B cell (primary cell): Measurements from ENCODE around the gene PHACTR3. TPM values are rescaled to one million over a fixed set of nuclear protein-coding genes. Genes with fewer than 3 reads are reported as not detected.

Source experiments
- ATAC-seq: fragments of 200-7000 bp; cut with Tn5 transposase; one replicate; pipeline ENCODE4 v1.10.0; 2021; ENCODE audit warnings: low read depth, mild to moderate bottlenecking, moderate number of reproducible peaks, moderate library complexity
- CTCF ChIA-PET: fragments of 350-600 bp; sonication (Branson Sonifier 250); formaldehyde crosslinking; loops from one replicate; lab custom pipeline; 2021; ENCODE audit warnings: antibody characterized with exemption, inconsistent platforms; lab: Charles Lee
- POLR2A ChIA-PET: fragments of 350-600 bp; sonication (Branson Sonifier 250); formaldehyde crosslinking; loops from one replicate; lab custom pipeline; 2021; ENCODE audit warnings: antibody characterized with exemption; lab: Charles Lee
- DNase-seq: peaks from one replicate; pipeline ENCODE4 v3.0.0; 2013
- H2AFZ ChIP-seq: 2 replicates; pipeline ENCODE4 v1.6.1; 2012; ENCODE audit warnings: mild to moderate bottlenecking, low read depth, low read length; ENCODE audit not compliant: insufficient read depth, poor library complexity, severe bottlenecking
- H3K27ac ChIP-seq, 2 donors: 1 replicate in 1 of 2; 2 replicates in 1 of 2; pipeline ENCODE4 v1.5.1; 2012 to 2013; ENCODE audit warnings: low read length in 2 of 2, mild to moderate bottlenecking in 2 of 2, moderate library complexity in 1 of 2
- H3K27me3 ChIP-seq, 4 experiments: fragments of 200-600 bp in 1 of 4; sonication (generic) in 1 of 4; replicated peaks in 1 of 4; 1 replicate in 2 of 4; 2 replicates in 2 of 4; pipeline versions ENCODE4 v1.6.1 to v1.7.0; 2013 to 2016; ENCODE audit warnings: low read length in 3 of 4, mild to moderate bottlenecking in 2 of 4, mixed read lengths in 1 of 4, moderate library complexity in 1 of 4; ENCODE audit not compliant: insufficient read depth in 4 of 4, control insufficient read depth in 3 of 4; ENCODE audit errors: control extremely low read depth in 1 of 4
- H3K36me3 ChIP-seq, 2 experiments: replicated peaks in 1 of 2; 1 replicate in 1 of 2; 2 replicates in 1 of 2; pipeline versions ENCODE4 v1.6.1 to v1.7.1; 2013; ENCODE audit warnings: low read length in 1 of 2; ENCODE audit not compliant: insufficient read depth in 2 of 2, control insufficient read depth in 1 of 2; ENCODE audit errors: control extremely low read depth in 1 of 2, extremely low read depth in 1 of 2
- H3K4me1 ChIP-seq, 2 donors: fragments of 200-600 bp in 1 of 2; sonication (generic) in 1 of 2; 1 replicate in 1 of 2; 2 replicates in 1 of 2; pipeline versions ENCODE4 v1.5.1 to v1.6.1; 2013 to 2017; ENCODE audit warnings: low read length in 2 of 2; ENCODE audit not compliant: control insufficient read depth in 2 of 2, insufficient read depth in 2 of 2
- H3K4me2 ChIP-seq: replicated peaks from 2 replicates; pipeline ENCODE3; 2012; ENCODE audit warnings: mild to moderate bottlenecking, low read depth, low read length; ENCODE audit not compliant: poor library complexity, severe bottlenecking
- H3K4me3 ChIP-seq, 5 experiments: fragments of 200-600 bp in 1 of 5; sonication (generic) in 1 of 5; 1 replicate in 3 of 5; 2 replicates in 2 of 5; pipeline versions ENCODE4 v1.5.1 to v1.7.0; 2011 to 2016; ENCODE audit warnings: low read length in 4 of 5, mild to moderate bottlenecking in 4 of 5, low read depth in 2 of 5, control low read depth in 1 of 5, moderate library complexity in 1 of 5; ENCODE audit not compliant: insufficient read depth in 1 of 5; ENCODE audit errors: control extremely low read depth in 1 of 5, extremely low read depth in 1 of 5
- H3K79me2 ChIP-seq: fragments of 200-600 bp; sonication (generic); one replicate; pipeline ENCODE4 v1.6.0; 2016; ENCODE audit warnings: low read length; ENCODE audit not compliant: control insufficient read depth, insufficient read depth
- H3K9ac ChIP-seq: fragments of 200-600 bp; sonication (generic); 2 replicates; pipeline ENCODE4 v1.6.1; 2017; ENCODE audit warnings: mild to moderate bottlenecking, low read length, moderate library complexity
- H3K9me3 ChIP-seq, 3 donors: one replicate each; pipeline versions ENCODE4 v1.6.1 to v1.7.1; 2013; ENCODE audit warnings: low read length in 2 of 3; ENCODE audit not compliant: control insufficient read depth in 2 of 3, insufficient read depth in 1 of 3; ENCODE audit errors: control extremely low read depth in 1 of 3
- H4K20me1 ChIP-seq: 2 replicates; pipeline ENCODE4 v1.6.0; 2012; ENCODE audit warnings: mild to moderate bottlenecking, low read length; ENCODE audit not compliant: insufficient read depth, control insufficient read depth, poor library complexity, severe bottlenecking
- H3K27ac Mint-ChIP-seq: one replicate; pipeline ENCODE4 v1.8.0; 2021; ENCODE audit warnings: mixed read lengths
- H3K27me3 Mint-ChIP-seq: one replicate; pipeline ENCODE4 v1.8.0; 2021; ENCODE audit warnings: mixed read lengths
- H3K4me1 Mint-ChIP-seq: one replicate; pipeline ENCODE4 v1.8.0; 2021; ENCODE audit warnings: mixed read lengths
- H3K4me3 Mint-ChIP-seq: one replicate; pipeline ENCODE4 v1.8.0; 2021; ENCODE audit warnings: mixed read lengths
- H3K9me3 Mint-ChIP-seq: one replicate; pipeline ENCODE4 v1.8.0; 2022; ENCODE audit warnings: mixed read lengths; ENCODE audit not compliant: insufficient read depth
- EZH2 ChIP-seq: IDR thresholded peaks from 2 replicates; pipeline ENCODE4 v1.6.1; 2012; ENCODE audit warnings: borderline replicate concordance, low read depth, mild to moderate bottlenecking, moderate library complexity, low read length; ENCODE audit not compliant: insufficient read depth, poor library complexity, severe bottlenecking
- WGBS: methylation state at CpG from one replicate; pipeline ENCODE4 v1.1.5; 2013; ENCODE audit warnings: missing lambda C conversion rate; ENCODE audit not compliant: insufficient coverage; 5-methylcytosine and 5-hydroxymethylcytosine counted together
- intact Hi-C: fragments of 100-400 bp; cut with micrococcal nuclease; formaldehyde crosslinking; loops from one replicate; pipeline ENCODE4 v1.10.0; 2022
- polyA plus RNA-seq: library from polyadenylated mRNA; depleted of rRNA; stranded (reverse); fragments of >200 nt; gene quantifications from 2 replicates; pipeline ENCODE4 v1.2.3, GENCODE V29; 2012
- total RNA-seq, 2 donors: library from RNA; stranded (reverse); fragments of 120-200 nt in 1 of 2; gene quantifications; 1 replicate in 1 of 2; 2 replicates in 1 of 2; pipeline versions ENCODE4 v1.2.3 to v1.2.4, GENCODE V29; 2013 to 2022
- TF ChIP-seq, protein P1 (sequence below): fragments of 200-600 bp; IDR thresholded peaks from one replicate; pipeline ENCODE4 v1.8.0; 2022; ENCODE audit warnings: antibody characterized with exemption, mild to moderate bottlenecking

PHACTR3 gene
- total and polyA plus RNA-seq, 2 donors (not counting 1 experiment from before 2014, with no cell fraction given), result not detected

DNA sequence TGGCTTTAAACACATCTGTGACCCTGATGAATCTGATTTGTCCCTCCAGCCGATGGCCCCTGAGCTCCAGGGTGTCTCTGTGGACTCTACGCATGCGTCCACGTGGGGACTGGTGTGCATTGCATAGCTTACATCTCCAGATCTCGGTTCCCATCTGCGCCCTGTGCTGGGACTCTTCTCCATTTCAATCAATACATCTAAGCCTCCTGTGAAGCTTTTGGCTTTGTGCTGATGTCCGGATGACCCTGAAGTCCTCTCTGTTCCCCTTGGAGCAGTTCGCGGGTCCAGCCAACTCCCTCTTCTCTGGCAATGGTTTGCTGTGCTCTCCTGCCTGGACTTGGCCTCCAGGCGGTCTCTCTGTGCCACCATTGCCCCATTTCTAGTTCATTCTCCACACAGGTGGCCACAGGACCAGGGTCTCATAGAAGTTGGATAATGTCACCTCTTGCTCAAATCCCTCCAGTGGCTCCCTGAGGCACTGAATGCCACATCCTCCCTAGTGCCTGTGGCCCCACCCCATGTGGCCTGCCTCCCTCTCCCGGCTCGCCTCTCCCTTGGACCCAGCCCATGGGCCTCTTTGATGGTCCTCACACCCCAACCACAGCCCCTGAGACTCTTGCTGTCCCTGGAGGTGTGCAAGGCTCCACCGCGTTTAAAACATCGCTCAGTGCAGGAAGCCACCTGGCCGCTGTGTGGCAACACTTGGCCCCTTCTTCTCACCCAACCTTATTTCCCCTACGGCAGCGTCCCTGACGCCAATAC lies 173.7 kb downstream of the PHACTR3 start:
- Histone ChIP-seq H3K79me2 (no peaks in the 10 kb centered on the region), H2AFZ (no peak overlapping the region), H3K27me3 (no peaks in the 10 kb centered on the region), H3K4me2 (no peak overlapping the region), H3K9me3 (no peaks in the 10 kb centered on the region), H3K4me1 (no peaks in the 10 kb centered on the region), H3K4me3 (no peak overlapping the region), H3K36me3 (no peaks in the 10 kb centered on the region), H3K9ac (no peak overlapping the region), H4K20me1 (no peaks in the 10 kb centered on the region), H3K27ac (no peak overlapping the region)
- H3K9me3 Mint-ChIP-seq, result no peaks in the 10 kb centered on the region
- CTCF ChIA-PET, result no interaction called here
- H3K27me3 Mint-ChIP-seq, result no peaks in the 10 kb centered on the region
- ATAC-seq, result no peak
- WGBS, result 77% methylated on average over 18 of the region's 19 CpGs
- POLR2A ChIA-PET, result no interaction called here
- no peaks in the 10 kb centered on the region for H3K4me1 Mint-ChIP-seq
- TF ChIP-seq, protein P1, sequence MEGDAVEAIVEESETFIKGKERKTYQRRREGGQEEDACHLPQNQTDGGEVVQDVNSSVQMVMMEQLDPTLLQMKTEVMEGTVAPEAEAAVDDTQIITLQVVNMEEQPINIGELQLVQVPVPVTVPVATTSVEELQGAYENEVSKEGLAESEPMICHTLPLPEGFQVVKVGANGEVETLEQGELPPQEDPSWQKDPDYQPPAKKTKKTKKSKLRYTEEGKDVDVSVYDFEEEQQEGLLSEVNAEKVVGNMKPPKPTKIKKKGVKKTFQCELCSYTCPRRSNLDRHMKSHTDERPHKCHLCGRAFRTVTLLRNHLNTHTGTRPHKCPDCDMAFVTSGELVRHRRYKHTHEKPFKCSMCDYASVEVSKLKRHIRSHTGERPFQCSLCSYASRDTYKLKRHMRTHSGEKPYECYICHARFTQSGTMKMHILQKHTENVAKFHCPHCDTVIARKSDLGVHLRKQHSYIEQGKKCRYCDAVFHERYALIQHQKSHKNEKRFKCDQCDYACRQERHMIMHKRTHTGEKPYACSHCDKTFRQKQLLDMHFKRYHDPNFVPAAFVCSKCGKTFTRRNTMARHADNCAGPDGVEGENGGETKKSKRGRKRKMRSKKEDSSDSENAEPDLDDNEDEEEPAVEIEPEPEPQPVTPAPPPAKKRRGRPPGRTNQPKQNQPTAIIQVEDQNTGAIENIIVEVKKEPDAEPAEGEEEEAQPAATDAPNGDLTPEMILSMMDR, result no peak
- TF ChIP-seq EZH2, result no peak
- H3K4me3 Mint-ChIP-seq, result no peak overlapping the region
- no peak overlapping the region for H3K27ac Mint-ChIP-seq
- DNase-seq, result no peak
- intact Hi-C loops, result no loop called here

DNA sequence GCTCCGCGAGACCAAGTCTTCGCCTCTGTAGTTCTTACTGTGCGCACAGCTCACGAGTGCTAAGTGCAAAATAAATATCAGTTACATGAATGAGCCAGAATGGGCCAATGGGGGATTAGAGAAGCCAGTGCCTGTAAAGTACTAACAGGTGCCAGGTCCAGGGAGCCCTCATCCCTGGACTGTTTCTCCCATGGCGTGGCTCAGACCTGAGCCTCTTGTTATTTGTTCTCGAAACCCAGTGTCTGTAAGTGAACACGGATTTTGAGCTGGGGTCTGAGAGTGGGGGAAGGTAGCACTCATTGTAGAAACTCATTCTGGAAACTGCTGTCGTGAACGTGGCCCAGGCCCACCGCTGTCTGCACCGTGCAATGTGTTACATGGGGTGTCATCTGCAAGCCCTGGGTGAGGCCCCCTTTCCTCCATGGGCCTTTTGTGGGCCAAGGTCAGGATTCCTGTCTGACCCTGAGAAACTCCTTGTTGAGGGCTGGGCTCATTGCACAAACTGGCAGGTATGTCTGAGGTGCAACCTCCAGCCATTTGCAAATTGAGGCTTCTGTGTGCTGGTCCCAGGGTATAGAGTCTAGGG lies 174.4 kb downstream of the PHACTR3 start:
- Mint-ChIP-seq H3K27me3 (no peaks in the 10 kb centered on the region), H3K9me3 (no peaks in the 10 kb centered on the region), H3K27ac (no peak overlapping the region), H3K4me1 (no peaks in the 10 kb centered on the region), H3K4me3 (no peak overlapping the region)
- Histone ChIP-seq H3K79me2 (no peaks in the 10 kb centered on the region), H3K36me3 (no peaks in the 10 kb centered on the region), H3K9me3 (no peaks in the 10 kb centered on the region), H2AFZ (no peak overlapping the region), H3K4me2 (no peak overlapping the region), H3K4me1 (no peaks in the 10 kb centered on the region), H4K20me1 (no peaks in the 10 kb centered on the region), H3K27me3 (no peaks in the 10 kb centered on the region), H3K9ac (no peak overlapping the region), H3K27ac (no peak overlapping the region), H3K4me3 (no peak overlapping the region)
- intact Hi-C loops, result no loop called here
- ATAC-seq (no peak), DNase-seq (no peak)
- ChIA-PET CTCF (no interaction called here), POLR2A (no interaction called here)
- WGBS, result 88% methylated on average over 12 of the region's 12 CpGs
- TF ChIP-seq EZH2, result no peak
- TF ChIP-seq, protein P1, result no peak
